Natural killer cell (primary cell): Measurements from ENCODE around the gene LAMA1. TPM values are rescaled to one million over a fixed set of nuclear protein-coding genes. Genes with fewer than 3 reads are reported as not detected.

Experiments used
- ATAC-seq, 3 donors: fragments of 150-1000 bp in 2 of 3; fragments of 200-7000 bp in 1 of 3; cut with Tn5 transposase; 1 replicate in 1 of 3; 2 replicates in 2 of 3; pipeline ENCODE4 v1.10.0; 2021; ENCODE audit warnings: mild to moderate bottlenecking in 2 of 3, moderate library complexity in 2 of 3
- DNase-seq, 2 donors: peaks; one replicate each; pipeline versions ENCODE4 v3.0.0 to v3.0.0-alpha.2; 2013 to 2021; ENCODE audit warnings: mixed read lengths in 1 of 2
- H3K27ac ChIP-seq: one replicate; pipeline ENCODE4 v1.5.1; 2013; ENCODE audit warnings: mild to moderate bottlenecking, low read length
- H3K27me3 ChIP-seq: one replicate; pipeline ENCODE4 v1.6.1; 2013; ENCODE audit warnings: low read length; ENCODE audit not compliant: control insufficient read depth, insufficient read depth
- H3K36me3 ChIP-seq: one replicate; pipeline ENCODE4 v1.6.1; 2013; ENCODE audit warnings: low read length; ENCODE audit not compliant: control insufficient read depth, insufficient read depth
- H3K4me1 ChIP-seq: one replicate; pipeline ENCODE4 v1.6.1; 2013; ENCODE audit warnings: low read length; ENCODE audit not compliant: control insufficient read depth, insufficient read depth
- H3K4me3 ChIP-seq: one replicate; pipeline ENCODE4 v1.5.1; 2013; ENCODE audit warnings: low read length
- H3K9me3 ChIP-seq: one replicate; pipeline ENCODE4 v1.6.1; 2013; ENCODE audit warnings: low read length; ENCODE audit not compliant: control insufficient read depth, insufficient read depth
- H3K27ac Mint-ChIP-seq, 2 donors: one replicate each; pipeline ENCODE4 v1.8.0; 2022; ENCODE audit warnings: mild to moderate bottlenecking in 2 of 2, mixed read lengths in 2 of 2, moderate library complexity in 1 of 2
- H3K27me3 Mint-ChIP-seq, 2 donors: one replicate each; pipeline ENCODE4 v1.8.0; 2022; ENCODE audit warnings: low read depth in 2 of 2, mixed read lengths in 2 of 2
- H3K36me3 Mint-ChIP-seq: one replicate; pipeline ENCODE4 v1.8.0; 2022; ENCODE audit warnings: mixed read lengths
- H3K4me1 Mint-ChIP-seq, 2 donors: one replicate each; pipeline ENCODE4 v1.8.0; 2022; ENCODE audit warnings: mixed read lengths in 2 of 2
- H3K4me3 Mint-ChIP-seq: one replicate; pipeline ENCODE4 v1.8.0; 2022; ENCODE audit warnings: mild to moderate bottlenecking, moderate library complexity, mixed read lengths
- H3K9me3 Mint-ChIP-seq, 2 donors: one replicate each; pipeline ENCODE4 v1.8.0; 2022; ENCODE audit warnings: mixed read lengths in 2 of 2
- WGBS: methylation state at CpG from one replicate; pipeline ENCODE4 v1.1.7; 2013; ENCODE audit warnings: missing lambda C conversion rate; ENCODE audit not compliant: insufficient coverage; 5-methylcytosine and 5-hydroxymethylcytosine counted together
- intact Hi-C: fragments of 100-400 bp; cut with micrococcal nuclease; formaldehyde crosslinking; loops from one replicate; pipeline ENCODE4 v1.14.2; 2022
- total RNA-seq, 4 donors: library from RNA; stranded (reverse); fragments of 120-200 nt in 1 of 4; gene quantifications; one replicate each; pipeline versions ENCODE4 v1.2.3 to v1.2.4, GENCODE V29; 2013 to 2022
- TF ChIP-seq, protein P1 (sequence below): fragments of 200-600 bp; IDR thresholded peaks from one replicate; pipeline ENCODE4 v1.8.0; 2022; ENCODE audit warnings: antibody characterized with exemption

LAMA1 gene, protein sequence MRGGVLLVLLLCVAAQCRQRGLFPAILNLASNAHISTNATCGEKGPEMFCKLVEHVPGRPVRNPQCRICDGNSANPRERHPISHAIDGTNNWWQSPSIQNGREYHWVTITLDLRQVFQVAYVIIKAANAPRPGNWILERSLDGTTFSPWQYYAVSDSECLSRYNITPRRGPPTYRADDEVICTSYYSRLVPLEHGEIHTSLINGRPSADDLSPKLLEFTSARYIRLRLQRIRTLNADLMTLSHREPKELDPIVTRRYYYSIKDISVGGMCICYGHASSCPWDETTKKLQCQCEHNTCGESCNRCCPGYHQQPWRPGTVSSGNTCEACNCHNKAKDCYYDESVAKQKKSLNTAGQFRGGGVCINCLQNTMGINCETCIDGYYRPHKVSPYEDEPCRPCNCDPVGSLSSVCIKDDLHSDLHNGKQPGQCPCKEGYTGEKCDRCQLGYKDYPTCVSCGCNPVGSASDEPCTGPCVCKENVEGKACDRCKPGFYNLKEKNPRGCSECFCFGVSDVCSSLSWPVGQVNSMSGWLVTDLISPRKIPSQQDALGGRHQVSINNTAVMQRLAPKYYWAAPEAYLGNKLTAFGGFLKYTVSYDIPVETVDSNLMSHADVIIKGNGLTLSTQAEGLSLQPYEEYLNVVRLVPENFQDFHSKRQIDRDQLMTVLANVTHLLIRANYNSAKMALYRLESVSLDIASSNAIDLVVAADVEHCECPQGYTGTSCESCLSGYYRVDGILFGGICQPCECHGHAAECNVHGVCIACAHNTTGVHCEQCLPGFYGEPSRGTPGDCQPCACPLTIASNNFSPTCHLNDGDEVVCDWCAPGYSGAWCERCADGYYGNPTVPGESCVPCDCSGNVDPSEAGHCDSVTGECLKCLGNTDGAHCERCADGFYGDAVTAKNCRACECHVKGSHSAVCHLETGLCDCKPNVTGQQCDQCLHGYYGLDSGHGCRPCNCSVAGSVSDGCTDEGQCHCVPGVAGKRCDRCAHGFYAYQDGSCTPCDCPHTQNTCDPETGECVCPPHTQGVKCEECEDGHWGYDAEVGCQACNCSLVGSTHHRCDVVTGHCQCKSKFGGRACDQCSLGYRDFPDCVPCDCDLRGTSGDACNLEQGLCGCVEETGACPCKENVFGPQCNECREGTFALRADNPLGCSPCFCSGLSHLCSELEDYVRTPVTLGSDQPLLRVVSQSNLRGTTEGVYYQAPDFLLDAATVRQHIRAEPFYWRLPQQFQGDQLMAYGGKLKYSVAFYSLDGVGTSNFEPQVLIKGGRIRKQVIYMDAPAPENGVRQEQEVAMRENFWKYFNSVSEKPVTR (N-terminal part only)
- total RNA-seq, result not detected
- total RNA-seq (2013), result not detected

DNA sequence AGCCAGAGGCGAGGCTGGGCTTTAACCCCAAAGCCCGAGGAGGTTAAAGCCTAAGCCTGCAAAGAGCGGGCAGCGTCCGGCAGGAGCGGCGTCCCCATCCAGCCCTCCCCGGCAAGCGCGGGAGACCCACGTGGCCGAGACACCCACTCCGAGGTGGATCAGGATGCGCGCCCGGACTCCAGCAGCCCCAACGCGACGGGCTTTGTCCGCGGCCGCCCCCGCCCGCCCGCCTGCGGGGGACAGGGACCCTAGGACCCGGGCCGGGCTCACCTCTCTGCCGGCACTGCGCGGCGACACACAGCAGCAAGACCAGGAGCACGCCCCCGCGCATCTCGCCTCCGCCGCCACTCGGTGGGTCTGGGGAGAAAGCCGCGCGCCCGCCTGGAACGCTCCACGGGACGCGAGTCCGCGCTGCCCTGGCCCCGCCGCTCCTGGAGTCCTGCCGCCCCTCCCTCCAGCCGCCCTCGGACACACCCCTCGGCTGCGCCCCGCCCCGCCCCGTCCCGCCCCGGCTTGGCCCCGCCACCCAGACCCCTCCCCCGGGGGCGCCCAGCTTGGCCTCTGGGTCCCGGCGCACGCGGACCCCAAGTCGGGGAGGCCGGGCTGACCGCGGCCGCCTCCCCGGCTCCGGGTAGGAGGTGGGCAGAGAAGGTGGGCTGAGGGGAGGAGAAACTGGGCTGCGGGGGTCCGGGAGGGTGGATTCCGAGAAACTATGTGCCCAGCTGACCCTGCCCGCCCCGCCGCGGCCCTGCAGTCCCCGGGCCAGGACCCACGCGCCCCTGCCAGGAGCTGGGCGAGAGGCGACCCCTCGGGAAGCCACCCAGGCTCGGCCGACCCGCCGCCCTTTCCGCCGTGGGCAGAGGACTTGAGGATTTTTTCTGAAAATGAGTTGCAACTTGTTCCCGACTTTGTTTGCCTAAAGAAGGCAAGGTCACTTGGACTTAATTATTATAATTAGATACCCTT lies at the start of gene LAMA1:
TSS of gene LAMA1 (minus strand) at position 408 of the 966 bp plus-strand sequence. CDS start at position 331, 77 bp downstream.
- Histone ChIP-seq H3K4me1 (no peaks in the 10 kb centered on the region), H3K36me3 (no peaks in the 10 kb centered on the region), H3K27ac (no peak within 1 kb of the TSS), H3K4me3 (no peak within 1 kb of the TSS), H3K9me3 (peaks cover 3% of the 10 kb centered on the region), H3K27me3 (peaks cover 16% of the 10 kb centered on the region)
- no peak for ATAC-seq
- H3K4me1 Mint-ChIP-seq, result peaks cover 8% of the 10 kb centered on the region in 2 donors
- H3K27ac Mint-ChIP-seq, result no peak within 1 kb of the TSS
- intact Hi-C loops, result no loop called here
- TF ChIP-seq, protein P1, sequence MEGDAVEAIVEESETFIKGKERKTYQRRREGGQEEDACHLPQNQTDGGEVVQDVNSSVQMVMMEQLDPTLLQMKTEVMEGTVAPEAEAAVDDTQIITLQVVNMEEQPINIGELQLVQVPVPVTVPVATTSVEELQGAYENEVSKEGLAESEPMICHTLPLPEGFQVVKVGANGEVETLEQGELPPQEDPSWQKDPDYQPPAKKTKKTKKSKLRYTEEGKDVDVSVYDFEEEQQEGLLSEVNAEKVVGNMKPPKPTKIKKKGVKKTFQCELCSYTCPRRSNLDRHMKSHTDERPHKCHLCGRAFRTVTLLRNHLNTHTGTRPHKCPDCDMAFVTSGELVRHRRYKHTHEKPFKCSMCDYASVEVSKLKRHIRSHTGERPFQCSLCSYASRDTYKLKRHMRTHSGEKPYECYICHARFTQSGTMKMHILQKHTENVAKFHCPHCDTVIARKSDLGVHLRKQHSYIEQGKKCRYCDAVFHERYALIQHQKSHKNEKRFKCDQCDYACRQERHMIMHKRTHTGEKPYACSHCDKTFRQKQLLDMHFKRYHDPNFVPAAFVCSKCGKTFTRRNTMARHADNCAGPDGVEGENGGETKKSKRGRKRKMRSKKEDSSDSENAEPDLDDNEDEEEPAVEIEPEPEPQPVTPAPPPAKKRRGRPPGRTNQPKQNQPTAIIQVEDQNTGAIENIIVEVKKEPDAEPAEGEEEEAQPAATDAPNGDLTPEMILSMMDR, result no peak
- peaks cover 7% of the 10 kb centered on the region for H3K36me3 Mint-ChIP-seq
- H3K4me3 Mint-ChIP-seq, result no peak within 1 kb of the TSS
- H3K9me3 Mint-ChIP-seq, result peaks cover 0 to 3% of the 10 kb centered on the region in 2 donors
- DNase-seq, result no peak
- H3K27me3 Mint-ChIP-seq, result peaks cover 31 to 33% of the 10 kb centered on the region in 2 donors
- 5% methylated on average over 88 of the region's 95 CpGs for WGBS

GRCh38 chr18:7165846-7166393 lies 48.3 kb upstream of the LAMA1 start:
- no peak for ATAC-seq
- 78% methylated on average over 11 of the region's 11 CpGs for WGBS
- Mint-ChIP-seq H3K27me3 (no peaks in the 10 kb centered on the region), H3K9me3 (no peaks in the 10 kb centered on the region), H3K4me3 (no peak overlapping the region), H3K27ac (no peak overlapping the region), H3K36me3 (no peaks in the 10 kb centered on the region), H3K4me1 (no peaks in the 10 kb centered on the region)
- Histone ChIP-seq H3K4me3 (no peak overlapping the region), H3K27ac (no peak overlapping the region), H3K9me3 (no peaks in the 10 kb centered on the region), H3K27me3 (no peaks in the 10 kb centered on the region), H3K36me3 (no peaks in the 10 kb centered on the region), H3K4me1 (no peaks in the 10 kb centered on the region)
- intact Hi-C loops, result no loop called here
- no peak for DNase-seq
- TF ChIP-seq, protein P1, result no peak

DNA sequence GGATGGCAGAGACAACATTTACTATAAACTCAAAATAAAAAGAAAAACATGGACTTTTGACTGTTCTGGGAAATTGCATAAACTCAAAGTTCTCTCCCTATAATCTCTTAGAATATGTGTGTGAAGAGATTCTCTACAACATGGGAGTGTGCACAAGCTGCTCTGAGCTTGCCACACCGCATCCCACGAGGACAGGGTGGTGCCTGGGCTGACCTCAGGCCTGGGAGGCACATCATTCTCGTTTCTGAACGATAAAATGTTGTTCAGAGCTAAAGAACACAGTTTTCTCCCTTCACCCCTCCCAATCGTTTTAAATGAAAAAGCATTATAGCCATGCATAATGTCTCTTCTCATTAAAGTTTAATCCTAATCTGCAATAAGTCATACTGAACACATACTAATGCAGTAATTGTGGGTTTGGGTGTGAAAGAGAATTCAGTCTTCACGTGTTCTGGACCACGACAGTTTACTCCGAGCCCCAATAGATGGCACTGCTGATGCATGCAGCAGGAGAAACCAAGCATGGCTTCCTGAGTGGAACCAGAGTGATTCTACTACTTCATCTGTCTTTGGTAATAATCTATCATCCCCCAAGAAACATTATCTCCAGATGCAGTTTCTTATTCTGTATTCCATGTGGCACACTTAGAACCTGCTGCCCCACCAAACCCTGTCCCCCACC lies 46.9 kb upstream of the LAMA1 start:
- Mint-ChIP-seq H3K27ac (no peak overlapping the region), H3K27me3 (no peaks in the 10 kb centered on the region), H3K36me3 (no peaks in the 10 kb centered on the region), H3K9me3 (no peaks in the 10 kb centered on the region), H3K4me3 (no peak overlapping the region), H3K4me1 (no peaks in the 10 kb centered on the region)
- no peaks in the 10 kb centered on the region for H3K36me3 ChIP-seq
- H3K9me3 ChIP-seq, result no peaks in the 10 kb centered on the region
- H3K4me3 ChIP-seq, result no peak overlapping the region
- H3K27me3 ChIP-seq, result no peaks in the 10 kb centered on the region
- no peak for ATAC-seq
- H3K27ac ChIP-seq, result no peak overlapping the region
- H3K4me1 ChIP-seq, result no peaks in the 10 kb centered on the region
- WGBS, result 47% methylated on average over 8 of the region's 8 CpGs
- DNase-seq, result no peak
- intact Hi-C loops, result no loop called here
- TF ChIP-seq, protein P1, result no peak
